ENCODE data around the gene HSH2D. TPM values are rescaled to one million over a fixed set of nuclear protein-coding genes. Genes with fewer than 3 reads are reported as not detected.
"Not testable (repeated sequence)": the region's sequence is repeated elsewhere in the genome, so short reads cannot be mapped to it uniquely, and the experiment has no call there.

HSH2D gene
- total RNA-seq, 1 experiment from 2014 or later: 10.9 TPM

GRCh38 chr19:16116067-16116466 is 27.4 kb upstream of the HSH2D start:
- CTCF ChIA-PET: interaction anchor here (0.6 kb wide), 1 partner anchor 69 kb away, joined by 3 read pairs; the partner anchor contains the start of gene FAM32A

DNA sequence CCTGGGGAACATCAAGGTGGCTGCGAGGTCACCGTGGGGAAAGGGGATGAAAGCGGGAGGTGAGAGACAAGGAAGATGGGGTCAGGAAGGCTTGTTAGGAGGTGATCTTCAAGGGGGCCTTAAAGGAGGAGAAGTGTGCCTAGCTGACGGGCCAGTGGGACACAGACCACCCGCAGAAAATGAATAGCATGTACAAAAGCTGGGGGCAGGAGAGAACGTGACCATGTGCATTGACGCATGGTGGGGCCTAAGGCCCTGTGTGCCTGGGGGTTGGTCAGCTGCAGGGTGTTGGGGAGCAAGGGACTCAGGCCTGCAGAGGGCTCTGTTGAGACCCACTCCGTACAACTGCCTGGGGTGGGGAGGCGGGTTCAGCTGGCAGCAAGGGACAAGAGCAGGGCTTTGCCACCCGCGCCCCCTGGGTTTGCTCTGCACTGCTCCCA is 25.9 kb upstream of the HSH2D start:
- no peak overlapping the region for H3K27ac ChIP-seq
- H3K4me1 ChIP-seq (replicated peaks; ENCODE audit: insufficient read depth): peaks cover 7% of the 10 kb centered on the region
- H3K4me2 ChIP-seq: no peak overlapping the region
- no peaks in the 10 kb centered on the region for H3F3A ChIP-seq (ENCODE audit: insufficient read depth, low read depth)
- intact Hi-C loops (cut with micrococcal nuclease; ENCODE audit: unreplicated experiment): no loop called here
- no peaks in the 10 kb centered on the region for H3K9me2 ChIP-seq (ENCODE audit: insufficient read depth)
- DNase-seq: no peak
- H4K20me1 ChIP-seq (ENCODE audit: insufficient read depth): peaks cover 8% of the 10 kb centered on the region; the same call in 1 of the 2 replicates
- no peak for TF ChIP-seq EZH2 (IDR thresholded peaks at IDR 0.05; ENCODE audit: low read depth)
- TF ChIP-seq, protein P1, sequence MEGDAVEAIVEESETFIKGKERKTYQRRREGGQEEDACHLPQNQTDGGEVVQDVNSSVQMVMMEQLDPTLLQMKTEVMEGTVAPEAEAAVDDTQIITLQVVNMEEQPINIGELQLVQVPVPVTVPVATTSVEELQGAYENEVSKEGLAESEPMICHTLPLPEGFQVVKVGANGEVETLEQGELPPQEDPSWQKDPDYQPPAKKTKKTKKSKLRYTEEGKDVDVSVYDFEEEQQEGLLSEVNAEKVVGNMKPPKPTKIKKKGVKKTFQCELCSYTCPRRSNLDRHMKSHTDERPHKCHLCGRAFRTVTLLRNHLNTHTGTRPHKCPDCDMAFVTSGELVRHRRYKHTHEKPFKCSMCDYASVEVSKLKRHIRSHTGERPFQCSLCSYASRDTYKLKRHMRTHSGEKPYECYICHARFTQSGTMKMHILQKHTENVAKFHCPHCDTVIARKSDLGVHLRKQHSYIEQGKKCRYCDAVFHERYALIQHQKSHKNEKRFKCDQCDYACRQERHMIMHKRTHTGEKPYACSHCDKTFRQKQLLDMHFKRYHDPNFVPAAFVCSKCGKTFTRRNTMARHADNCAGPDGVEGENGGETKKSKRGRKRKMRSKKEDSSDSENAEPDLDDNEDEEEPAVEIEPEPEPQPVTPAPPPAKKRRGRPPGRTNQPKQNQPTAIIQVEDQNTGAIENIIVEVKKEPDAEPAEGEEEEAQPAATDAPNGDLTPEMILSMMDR (conservative IDR thresholded peaks at IDR 0.05): no peak
- no peak overlapping the region for H2AFZ ChIP-seq
- peaks cover 11% of the 10 kb centered on the region; the same call in 1 of the 2 replicates for H3K36me3 ChIP-seq (ENCODE audit: low read depth)
- CTCF ChIA-PET: no interaction called here
- H3K27me3 ChIP-seq (ENCODE audit: insufficient read depth, low read depth): no peaks in the 10 kb centered on the region
- BruUV-seq (replicated peaks): no TSS peak
- no peaks in the 10 kb centered on the region for H3K9me3 ChIP-seq (ENCODE audit: insufficient read depth, low read depth)
- POLR2A ChIA-PET (ENCODE audit: unreplicated experiment): interaction anchor here (0.6 kb wide), 1 partner anchor 116 kb away, joined by 3 read pairs; no protein-coding TSS in a partner anchor
- peaks cover 43% of the 10 kb centered on the region for H3K79me2 ChIP-seq (ENCODE audit: low read depth)
- H3K4me3 ChIP-seq: no peak overlapping the region

More at GRCh38 chr19:16116067-16116466, 27.4 kb upstream of the HSH2D start:
- H3K4me3 ChIP-seq: no peak overlapping the region
- intact Hi-C loops (cut with micrococcal nuclease; ENCODE audit: unreplicated experiment): no loop called here
- peaks cover 52% of the 10 kb centered on the region for H3K79me2 ChIP-seq (ENCODE audit: low read depth)
- H4K20me1 ChIP-seq (ENCODE audit: insufficient read depth): peaks cover 8% of the 10 kb centered on the region; the same call in 1 of the 2 replicates
- DNase-seq: no peak
- POLR2A ChIA-PET (ENCODE audit: unreplicated experiment): no interaction called here
- H3F3A ChIP-seq (ENCODE audit: insufficient read depth, low read depth): no peaks in the 10 kb centered on the region
- H3K27ac ChIP-seq: no peak overlapping the region
- no peaks in the 10 kb centered on the region for H3K27me3 ChIP-seq (ENCODE audit: insufficient read depth, low read depth)
- H3K9me2 ChIP-seq (ENCODE audit: insufficient read depth): no peaks in the 10 kb centered on the region
- BruUV-seq (replicated peaks): no TSS peak
- H3K4me1 ChIP-seq (replicated peaks; ENCODE audit: insufficient read depth): peaks cover 12% of the 10 kb centered on the region
- no peak for TF ChIP-seq EZH2 (IDR thresholded peaks at IDR 0.05; ENCODE audit: low read depth)
- TF ChIP-seq, protein P1 (conservative IDR thresholded peaks at IDR 0.05): no peak
- no peak overlapping the region for H2AFZ ChIP-seq
- H3K4me2 ChIP-seq: no peak overlapping the region
- H3K9me3 ChIP-seq (ENCODE audit: insufficient read depth, low read depth): no peaks in the 10 kb centered on the region
- peaks cover 11% of the 10 kb centered on the region; the same call in 1 of the 2 replicates for H3K36me3 ChIP-seq (ENCODE audit: low read depth)

DNA sequence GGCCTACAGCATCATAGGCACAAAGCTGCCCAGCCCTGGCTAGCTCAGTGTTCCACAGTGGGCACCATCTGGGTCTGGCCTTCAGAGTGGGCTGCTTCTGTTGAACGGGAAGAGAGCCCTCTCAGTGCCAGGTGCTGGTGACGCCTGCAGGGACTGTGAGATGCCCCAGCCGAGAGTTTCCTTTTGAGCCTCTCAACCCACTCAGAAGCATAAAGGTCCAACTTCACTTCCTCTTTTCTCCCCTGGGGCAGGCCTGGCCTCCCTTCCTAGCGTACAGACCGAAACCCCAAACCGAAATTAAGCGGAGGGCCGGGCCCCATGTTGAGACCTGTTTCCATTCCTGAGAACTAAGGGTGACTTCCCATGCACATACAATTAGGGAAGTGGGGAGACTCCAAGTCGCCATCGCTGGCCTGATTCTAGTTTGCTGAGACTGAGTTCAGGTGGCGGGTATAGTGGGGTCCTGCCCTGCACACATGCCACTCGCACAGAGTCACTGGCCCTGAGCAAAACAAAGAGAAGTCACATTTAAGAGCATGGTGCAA is 24.9 kb upstream of the HSH2D start:
- H3K27ac ChIP-seq: no peak overlapping the region
- no peak for TF ChIP-seq EZH2 (IDR thresholded peaks at IDR 0.05; ENCODE audit: low read depth)
- TF ChIP-seq, protein P1 (conservative IDR thresholded peaks at IDR 0.05): no peak
- BruUV-seq (replicated peaks): no TSS peak

DNA sequence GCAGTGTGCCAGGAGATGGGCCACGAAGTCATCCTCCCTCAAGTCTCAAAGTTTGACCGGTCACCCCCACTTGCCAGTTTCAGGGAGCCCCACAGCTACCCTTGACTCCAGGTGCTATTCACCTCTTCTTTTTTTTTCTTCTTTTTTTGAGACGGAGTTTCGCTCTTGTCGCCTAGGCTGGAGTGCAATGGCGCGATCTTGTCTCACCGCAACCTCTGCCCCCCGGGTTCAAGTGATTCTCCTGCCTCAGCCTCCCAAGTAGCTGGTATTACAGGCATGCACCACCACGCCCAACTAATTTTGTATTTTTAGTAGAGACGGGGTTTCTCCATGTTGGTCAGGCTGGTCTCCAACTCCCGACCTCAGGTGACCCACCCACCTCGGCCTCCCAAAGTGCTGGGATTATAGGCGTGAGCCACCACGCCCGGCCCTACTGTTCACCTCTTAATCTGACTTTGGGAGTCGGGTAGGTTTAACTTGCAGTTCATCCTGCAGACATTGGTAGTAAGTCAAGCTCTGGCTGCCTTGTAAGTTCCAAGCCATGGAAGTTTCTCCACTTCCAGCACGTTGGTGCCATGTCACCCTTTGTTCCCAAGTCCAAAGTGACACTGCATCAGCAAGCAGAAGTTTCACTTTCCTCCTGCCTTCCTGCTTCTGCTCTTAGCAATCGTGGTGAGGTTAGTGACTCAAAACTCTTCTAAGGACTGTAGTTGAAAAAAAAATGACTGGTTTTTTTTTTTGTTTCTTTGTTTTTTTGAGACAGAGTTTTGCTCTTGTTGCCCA is 24.2 kb upstream of the HSH2D start:
- Histone ChIP-seq H3K79me2 (ENCODE audit: low read depth) (peaks cover 27% of the 10 kb centered on the region), H4K20me1 (ENCODE audit: insufficient read depth) (peaks cover 10% of the 10 kb centered on the region; the same call in 1 of the 2 replicates), H3K36me3 (ENCODE audit: low read depth) (peaks cover 17% of the 10 kb centered on the region; the same call in 1 of the 2 replicates)
- DNase-seq; H3K4me2 ChIP-seq; H3K4me3 ChIP-seq; H3K9me2 ChIP-seq (ENCODE audit: insufficient read depth); CTCF ChIA-PET; H3K4me1 ChIP-seq (replicated peaks; ENCODE audit: insufficient read depth); BruUV-seq (replicated peaks); H2AFZ ChIP-seq; H3K9me3 ChIP-seq (ENCODE audit: insufficient read depth, low read depth); H3F3A ChIP-seq (ENCODE audit: insufficient read depth, low read depth); H3K27me3 ChIP-seq (ENCODE audit: insufficient read depth, low read depth); H3K27ac ChIP-seq; POLR2A ChIA-PET (ENCODE audit: unreplicated experiment); intact Hi-C loops (cut with micrococcal nuclease; ENCODE audit: unreplicated experiment): not testable (repeated sequence)

More for the DNA sequence above, 24.9 kb upstream of the HSH2D start:
- Histone ChIP-seq H3K4me2 (no peak overlapping the region), H3K9me2 (ENCODE audit: insufficient read depth) (no peaks in the 10 kb centered on the region), H3K79me2 (ENCODE audit: low read depth) (peaks cover 33% of the 10 kb centered on the region), H4K20me1 (ENCODE audit: insufficient read depth) (peaks cover 8% of the 10 kb centered on the region; the same call in 1 of the 2 replicates), H3K9me3 (ENCODE audit: insufficient read depth, low read depth) (no peaks in the 10 kb centered on the region), H3K4me3 (no peak overlapping the region), H3K36me3 (ENCODE audit: low read depth) (peaks cover 17% of the 10 kb centered on the region; the same call in 1 of the 2 replicates), H2AFZ (no peak overlapping the region), H3K27me3 (ENCODE audit: insufficient read depth, low read depth) (no peaks in the 10 kb centered on the region), H3F3A (ENCODE audit: insufficient read depth, low read depth) (no peaks in the 10 kb centered on the region), H3K4me1 (replicated peaks; ENCODE audit: insufficient read depth) (no peaks in the 10 kb centered on the region)
- intact Hi-C loops (cut with micrococcal nuclease; ENCODE audit: unreplicated experiment): no loop called here
- CTCF ChIA-PET: interaction anchor here (0.6 kb wide), 1 partner anchor 64 kb away, joined by 3 read pairs; no protein-coding TSS in a partner anchor
- DNase-seq: no peak
- POLR2A ChIA-PET (ENCODE audit: unreplicated experiment): no interaction called here

All from PC-9 (cell line).